ENCODE results near the gene GDPD3. TPM values are rescaled to one million over a fixed set of nuclear protein-coding genes. Genes with fewer than 3 reads are reported as not detected.

GDPD3 gene
- total and polyA plus RNA-seq, 4 donors, result 0.42 to 0.71 (median 0.55) TPM

DNA sequence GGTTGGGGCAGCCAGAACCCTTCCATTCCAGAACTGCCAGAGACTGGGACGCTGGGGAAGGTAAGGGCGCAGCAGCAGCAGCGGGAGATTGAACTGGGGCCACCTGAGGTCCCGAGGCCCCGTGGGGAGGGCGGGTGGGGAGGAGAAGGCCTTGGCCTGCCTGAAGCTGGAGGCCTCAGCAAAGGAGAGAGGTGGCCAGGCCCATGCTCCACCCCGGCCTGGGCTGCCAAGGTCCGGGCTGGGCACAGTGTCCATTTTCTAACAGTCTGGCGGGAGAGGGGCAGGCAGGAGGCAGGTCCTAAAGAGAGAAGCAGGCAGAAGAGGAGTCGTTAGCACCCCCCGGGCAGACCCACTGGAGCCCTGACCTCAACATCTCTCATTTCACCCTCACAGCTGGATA lies 1.1 kb upstream of the GDPD3 start:
- TF ChIP-seq RAD21 (IDR thresholded peaks at IDR 0.05) (no peak), HNF4A (conservative IDR thresholded peaks at IDR 0.05) (no peak)
- H3K36me3 ChIP-seq (ENCODE audit: control insufficient read depth in 4 of 4, insufficient read depth in 3 of 4, low read depth in 1 of 4, low read length in 3 of 4), result peaks cover 4 to 21% (median 7%) of the 10 kb centered on the region in 4 donors
- 88% methylated on average over 11 of the region's 11 CpGs for WGBS
- H3K4me1 ChIP-seq (ENCODE audit: control insufficient read depth in 4 of 4, insufficient read depth in 4 of 4, low read length in 3 of 4), result no peaks in the 10 kb centered on the region
- no peaks in the 10 kb centered on the region for H3K9me3 ChIP-seq (ENCODE audit: control insufficient read depth in 4 of 4, low read length in 3 of 4)
- DNase-seq (ENCODE audit: low spot score), result no peak
- no peak overlapping the region for H3K9ac ChIP-seq (ENCODE audit: low read depth in 1 of 2, low read length in 2 of 2)
- no peaks in the 10 kb centered on the region for H3K27me3 ChIP-seq (ENCODE audit: control insufficient read depth in 4 of 4, insufficient read depth in 4 of 4, low read length in 3 of 4)
- H3K4me3 ChIP-seq (ENCODE audit: low read depth in 1 of 3, low read length in 3 of 3), result no peak overlapping the region
- no peak overlapping the region for H3K27ac ChIP-seq (ENCODE audit: low read depth in 1 of 2, low read length in 2 of 2)

- no peaks in the 10 kb centered on the region for H3K4me1 ChIP-seq (ENCODE audit: control insufficient read depth in 4 of 4, insufficient read depth in 4 of 4, low read length in 3 of 4)
- WGBS, result 93% methylated on average over 20 of the region's 20 CpGs
- H3K9ac ChIP-seq (ENCODE audit: low read depth in 1 of 2, low read length in 2 of 2), result no peak overlapping the region
- no peaks in the 10 kb centered on the region for H3K27me3 ChIP-seq (ENCODE audit: control insufficient read depth in 4 of 4, insufficient read depth in 4 of 4, low read length in 3 of 4)
- H3K27ac ChIP-seq (ENCODE audit: low read depth in 1 of 2, low read length in 2 of 2), result no peak overlapping the region
- H3K9me3 ChIP-seq (ENCODE audit: control insufficient read depth in 4 of 4, low read length in 3 of 4), result no peaks in the 10 kb centered on the region
- H3K4me3 ChIP-seq (ENCODE audit: low read depth in 1 of 3, low read length in 3 of 3), result no peak overlapping the region
- no peak for DNase-seq (ENCODE audit: low spot score)
- TF ChIP-seq, protein P1, sequence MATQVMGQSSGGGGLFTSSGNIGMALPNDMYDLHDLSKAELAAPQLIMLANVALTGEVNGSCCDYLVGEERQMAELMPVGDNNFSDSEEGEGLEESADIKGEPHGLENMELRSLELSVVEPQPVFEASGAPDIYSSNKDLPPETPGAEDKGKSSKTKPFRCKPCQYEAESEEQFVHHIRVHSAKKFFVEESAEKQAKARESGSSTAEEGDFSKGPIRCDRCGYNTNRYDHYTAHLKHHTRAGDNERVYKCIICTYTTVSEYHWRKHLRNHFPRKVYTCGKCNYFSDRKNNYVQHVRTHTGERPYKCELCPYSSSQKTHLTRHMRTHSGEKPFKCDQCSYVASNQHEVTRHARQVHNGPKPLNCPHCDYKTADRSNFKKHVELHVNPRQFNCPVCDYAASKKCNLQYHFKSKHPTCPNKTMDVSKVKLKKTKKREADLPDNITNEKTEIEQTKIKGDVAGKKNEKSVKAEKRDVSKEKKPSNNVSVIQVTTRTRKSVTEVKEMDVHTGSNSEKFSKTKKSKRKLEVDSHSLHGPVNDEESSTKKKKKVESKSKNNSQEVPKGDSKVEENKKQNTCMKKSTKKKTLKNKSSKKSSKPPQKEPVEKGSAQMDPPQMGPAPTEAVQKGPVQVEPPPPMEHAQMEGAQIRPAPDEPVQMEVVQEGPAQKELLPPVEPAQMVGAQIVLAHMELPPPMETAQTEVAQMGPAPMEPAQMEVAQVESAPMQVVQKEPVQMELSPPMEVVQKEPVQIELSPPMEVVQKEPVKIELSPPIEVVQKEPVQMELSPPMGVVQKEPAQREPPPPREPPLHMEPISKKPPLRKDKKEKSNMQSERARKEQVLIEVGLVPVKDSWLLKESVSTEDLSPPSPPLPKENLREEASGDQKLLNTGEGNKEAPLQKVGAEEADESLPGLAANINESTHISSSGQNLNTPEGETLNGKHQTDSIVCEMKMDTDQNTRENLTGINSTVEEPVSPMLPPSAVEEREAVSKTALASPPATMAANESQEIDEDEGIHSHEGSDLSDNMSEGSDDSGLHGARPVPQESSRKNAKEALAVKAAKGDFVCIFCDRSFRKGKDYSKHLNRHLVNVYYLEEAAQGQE (IDR thresholded peaks at IDR 0.05), result no peak
- TF ChIP-seq YY1 (IDR thresholded peaks at IDR 0.05) (no peak), FOXA2 (IDR thresholded peaks at IDR 0.05) (no peak), EGR1 (IDR thresholded peaks at IDR 0.05; ENCODE audit: low read depth in 2 of 2) (no peak), JUND (IDR thresholded peaks at IDR 0.05) (no peak), FOXA1 (IDR thresholded peaks at IDR 0.05) (no peak), RXRA (IDR thresholded peaks at IDR 0.05) (no peak), SP1 (IDR thresholded peaks at IDR 0.05) (no peak), CTCF (IDR thresholded peaks at IDR 0.05; ENCODE audit: low read depth, low read length, missing input control) (no peak), TAF1 (conservative IDR thresholded peaks at IDR 0.05) (no peak), NR2F2 (IDR thresholded peaks at IDR 0.05) (no peak), GABPA (IDR thresholded peaks at IDR 0.05 in 1 of 2, conservative IDR thresholded peaks at IDR 0.05 in 1 of 2) (no peak), RAD21 (IDR thresholded peaks at IDR 0.05) (no peak), ATF3 (IDR thresholded peaks at IDR 0.05) (no peak)
- TF ChIP-seq, protein P2, sequence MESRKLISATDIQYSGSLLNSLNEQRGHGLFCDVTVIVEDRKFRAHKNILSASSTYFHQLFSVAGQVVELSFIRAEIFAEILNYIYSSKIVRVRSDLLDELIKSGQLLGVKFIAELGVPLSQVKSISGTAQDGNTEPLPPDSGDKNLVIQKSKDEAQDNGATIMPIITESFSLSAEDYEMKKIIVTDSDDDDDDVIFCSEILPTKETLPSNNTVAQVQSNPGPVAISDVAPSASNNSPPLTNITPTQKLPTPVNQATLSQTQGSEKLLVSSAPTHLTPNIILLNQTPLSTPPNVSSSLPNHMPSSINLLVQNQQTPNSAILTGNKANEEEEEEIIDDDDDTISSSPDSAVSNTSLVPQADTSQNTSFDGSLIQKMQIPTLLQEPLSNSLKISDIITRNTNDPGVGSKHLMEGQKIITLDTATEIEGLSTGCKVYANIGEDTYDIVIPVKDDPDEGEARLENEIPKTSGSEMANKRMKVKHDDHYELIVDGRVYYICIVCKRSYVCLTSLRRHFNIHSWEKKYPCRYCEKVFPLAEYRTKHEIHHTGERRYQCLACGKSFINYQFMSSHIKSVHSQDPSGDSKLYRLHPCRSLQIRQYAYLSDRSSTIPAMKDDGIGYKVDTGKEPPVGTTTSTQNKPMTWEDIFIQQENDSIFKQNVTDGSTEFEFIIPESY (IDR thresholded peaks at IDR 0.05), result no peak
- peaks cover 4 to 18% (median 7%) of the 10 kb centered on the region in 4 donors for H3K36me3 ChIP-seq (ENCODE audit: control insufficient read depth in 4 of 4, insufficient read depth in 3 of 4, low read depth in 1 of 4, low read length in 3 of 4)
Observed at GRCh38 chr16:30113711-30114333, 485 bp upstream of the GDPD3 start.
